Measurements from ENCODE around the gene RNF213. TPM values are rescaled to one million over a fixed set of nuclear protein-coding genes. Genes with fewer than 3 reads are reported as not detected.

The RNF213 gene
- total RNA-seq, 1 experiment from 2014 or later, result 70.5 TPM

GRCh38 chr17:80270104-80270503, 9.5 kb downstream of the RNF213 start (continued):
- TF ChIP-seq TCF7 (CRISPR knock-in tag; IDR thresholded peaks at IDR 0.05; ENCODE audit: low read depth), result no peak
- no peak for TF ChIP-seq ZNF425 (CRISPR knock-in tag; conservative IDR thresholded peaks at IDR 0.05)
- no peak for TF ChIP-seq USF2 (CRISPR knock-in tag; IDR thresholded peaks at IDR 0.05)
- TF ChIP-seq FOXP1 (CRISPR knock-in tag; IDR thresholded peaks at IDR 0.05; ENCODE audit: borderline replicate concordance), result no peak
- TF ChIP-seq, protein P1, sequence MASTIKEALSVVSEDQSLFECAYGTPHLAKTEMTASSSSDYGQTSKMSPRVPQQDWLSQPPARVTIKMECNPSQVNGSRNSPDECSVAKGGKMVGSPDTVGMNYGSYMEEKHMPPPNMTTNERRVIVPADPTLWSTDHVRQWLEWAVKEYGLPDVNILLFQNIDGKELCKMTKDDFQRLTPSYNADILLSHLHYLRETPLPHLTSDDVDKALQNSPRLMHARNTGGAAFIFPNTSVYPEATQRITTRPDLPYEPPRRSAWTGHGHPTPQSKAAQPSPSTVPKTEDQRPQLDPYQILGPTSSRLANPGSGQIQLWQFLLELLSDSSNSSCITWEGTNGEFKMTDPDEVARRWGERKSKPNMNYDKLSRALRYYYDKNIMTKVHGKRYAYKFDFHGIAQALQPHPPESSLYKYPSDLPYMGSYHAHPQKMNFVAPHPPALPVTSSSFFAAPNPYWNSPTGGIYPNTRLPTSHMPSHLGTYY (CRISPR knock-in tag; IDR thresholded peaks at IDR 0.05), result no peak
- 0 out of 2 replicates have a peak, but pooled peaks have one; percentile 28 for TF ChIP-seq ARID4B (CRISPR knock-in tag; IDR thresholded peaks at IDR 0.05; ENCODE audit: borderline replicate concordance)
- TF ChIP-seq, protein P2, sequence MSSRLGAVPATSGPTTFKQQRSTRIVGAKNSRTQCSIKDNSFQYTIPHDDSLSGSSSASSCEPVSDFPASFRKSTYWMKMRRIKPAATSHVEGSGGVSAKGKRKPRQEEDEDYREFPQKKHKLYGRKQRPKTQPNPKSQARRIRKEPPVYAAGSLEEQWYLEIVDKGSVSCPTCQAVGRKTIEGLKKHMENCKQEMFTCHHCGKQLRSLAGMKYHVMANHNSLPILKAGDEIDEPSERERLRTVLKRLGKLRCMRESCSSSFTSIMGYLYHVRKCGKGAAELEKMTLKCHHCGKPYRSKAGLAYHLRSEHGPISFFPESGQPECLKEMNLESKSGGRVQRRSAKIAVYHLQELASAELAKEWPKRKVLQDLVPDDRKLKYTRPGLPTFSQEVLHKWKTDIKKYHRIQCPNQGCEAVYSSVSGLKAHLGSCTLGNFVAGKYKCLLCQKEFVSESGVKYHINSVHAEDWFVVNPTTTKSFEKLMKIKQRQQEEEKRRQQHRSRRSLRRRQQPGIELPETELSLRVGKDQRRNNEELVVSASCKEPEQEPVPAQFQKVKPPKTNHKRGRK (CRISPR knock-in tag; IDR thresholded peaks at IDR 0.05; ENCODE audit: borderline replicate concordance), result no peak
- TF ChIP-seq IRF2 (CRISPR knock-in tag; IDR thresholded peaks at IDR 0.05; ENCODE audit: borderline replicate concordance, low read depth), result no peak
- TF ChIP-seq GTF2I (CRISPR knock-in tag; conservative IDR thresholded peaks at IDR 0.05), result no peak
- no peak for TF ChIP-seq HMGA2 (CRISPR knock-in tag; IDR thresholded peaks at IDR 0.05)
- peak; percentile 71; the same call in 1 of the 2 replicates for TF ChIP-seq ZBTB21 (CRISPR knock-in tag; IDR thresholded peaks at IDR 0.05; ENCODE audit: borderline replicate concordance)
- TF ChIP-seq, protein P3, sequence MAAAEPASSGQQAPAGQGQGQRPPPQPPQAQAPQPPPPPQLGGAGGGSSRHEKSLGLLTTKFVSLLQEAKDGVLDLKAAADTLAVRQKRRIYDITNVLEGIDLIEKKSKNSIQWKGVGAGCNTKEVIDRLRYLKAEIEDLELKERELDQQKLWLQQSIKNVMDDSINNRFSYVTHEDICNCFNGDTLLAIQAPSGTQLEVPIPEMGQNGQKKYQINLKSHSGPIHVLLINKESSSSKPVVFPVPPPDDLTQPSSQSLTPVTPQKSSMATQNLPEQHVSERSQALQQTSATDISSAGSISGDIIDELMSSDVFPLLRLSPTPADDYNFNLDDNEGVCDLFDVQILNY (CRISPR knock-in tag; IDR thresholded peaks at IDR 0.05), result no peak
- 0 out of 2 replicates have a peak, but pooled peaks have one; percentile 12 for TF ChIP-seq ZBTB43 (CRISPR knock-in tag; IDR thresholded peaks at IDR 0.05)
- TF ChIP-seq ESRRA (CRISPR knock-in tag; IDR thresholded peaks at IDR 0.05; ENCODE audit: borderline replicate concordance), result peak; percentile 16; the same call in 1 of the 2 replicates
- no peak for TF ChIP-seq SOX15 (CRISPR knock-in tag; IDR thresholded peaks at IDR 0.05)
- TF ChIP-seq ATF2 (CRISPR knock-in tag; IDR thresholded peaks at IDR 0.05; ENCODE audit: borderline replicate concordance, low read depth), result no peak
- TF ChIP-seq, protein P4, sequence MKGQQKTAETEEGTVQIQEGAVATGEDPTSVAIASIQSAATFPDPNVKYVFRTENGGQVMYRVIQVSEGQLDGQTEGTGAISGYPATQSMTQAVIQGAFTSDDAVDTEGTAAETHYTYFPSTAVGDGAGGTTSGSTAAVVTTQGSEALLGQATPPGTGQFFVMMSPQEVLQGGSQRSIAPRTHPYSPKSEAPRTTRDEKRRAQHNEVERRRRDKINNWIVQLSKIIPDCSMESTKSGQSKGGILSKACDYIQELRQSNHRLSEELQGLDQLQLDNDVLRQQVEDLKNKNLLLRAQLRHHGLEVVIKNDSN (CRISPR knock-in tag; IDR thresholded peaks at IDR 0.05), result no peak
- TF ChIP-seq, protein P5, sequence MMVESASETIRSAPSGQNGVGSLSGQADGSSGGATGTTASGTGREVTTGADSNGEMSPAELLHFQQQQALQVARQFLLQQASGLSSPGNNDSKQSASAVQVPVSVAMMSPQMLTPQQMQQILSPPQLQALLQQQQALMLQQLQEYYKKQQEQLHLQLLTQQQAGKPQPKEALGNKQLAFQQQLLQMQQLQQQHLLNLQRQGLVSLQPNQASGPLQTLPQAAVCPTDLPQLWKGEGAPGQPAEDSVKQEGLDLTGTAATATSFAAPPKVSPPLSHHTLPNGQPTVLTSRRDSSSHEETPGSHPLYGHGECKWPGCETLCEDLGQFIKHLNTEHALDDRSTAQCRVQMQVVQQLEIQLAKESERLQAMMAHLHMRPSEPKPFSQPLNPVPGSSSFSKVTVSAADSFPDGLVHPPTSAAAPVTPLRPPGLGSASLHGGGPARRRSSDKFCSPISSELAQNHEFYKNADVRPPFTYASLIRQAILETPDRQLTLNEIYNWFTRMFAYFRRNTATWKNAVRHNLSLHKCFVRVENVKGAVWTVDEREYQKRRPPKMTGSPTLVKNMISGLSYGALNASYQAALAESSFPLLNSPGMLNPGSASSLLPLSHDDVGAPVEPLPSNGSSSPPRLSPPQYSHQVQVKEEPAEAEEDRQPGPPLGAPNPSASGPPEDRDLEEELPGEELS (CRISPR knock-in tag; IDR thresholded peaks at IDR 0.05), result no peak
- no peak for TF ChIP-seq NR3C1 (CRISPR knock-in tag; conservative IDR thresholded peaks at IDR 0.05; ENCODE audit: low read depth)
- no peak for TF ChIP-seq ATF3 (CRISPR knock-in tag; conservative IDR thresholded peaks at IDR 0.05)
- no peak for TF ChIP-seq SMAD3 (CRISPR knock-in tag; IDR thresholded peaks at IDR 0.05; ENCODE audit: borderline replicate concordance)

All from WTC11 (cell line).